Hepatocyte (in vitro differentiated cells): ENCODE results near the gene MED16.

Experiments
- EZH2 ChIP-seq: fragments of 200-600 bp; sonication (generic); IDR thresholded peaks from 2 replicates; pipeline ENCODE4 v1.6.1; 2016; ENCODE audit warnings: antibody characterized with exemption, mild to moderate bottlenecking, borderline replicate concordance
- TF ChIP-seq, protein P1 (sequence below): fragments of 200-600 bp; sonication (generic); IDR thresholded peaks from 2 replicates; pipeline ENCODE4 v1.5.1; 2016; ENCODE audit warnings: antibody characterized with exemption, mild to moderate bottlenecking; ENCODE audit not compliant: poor library complexity

DNA sequence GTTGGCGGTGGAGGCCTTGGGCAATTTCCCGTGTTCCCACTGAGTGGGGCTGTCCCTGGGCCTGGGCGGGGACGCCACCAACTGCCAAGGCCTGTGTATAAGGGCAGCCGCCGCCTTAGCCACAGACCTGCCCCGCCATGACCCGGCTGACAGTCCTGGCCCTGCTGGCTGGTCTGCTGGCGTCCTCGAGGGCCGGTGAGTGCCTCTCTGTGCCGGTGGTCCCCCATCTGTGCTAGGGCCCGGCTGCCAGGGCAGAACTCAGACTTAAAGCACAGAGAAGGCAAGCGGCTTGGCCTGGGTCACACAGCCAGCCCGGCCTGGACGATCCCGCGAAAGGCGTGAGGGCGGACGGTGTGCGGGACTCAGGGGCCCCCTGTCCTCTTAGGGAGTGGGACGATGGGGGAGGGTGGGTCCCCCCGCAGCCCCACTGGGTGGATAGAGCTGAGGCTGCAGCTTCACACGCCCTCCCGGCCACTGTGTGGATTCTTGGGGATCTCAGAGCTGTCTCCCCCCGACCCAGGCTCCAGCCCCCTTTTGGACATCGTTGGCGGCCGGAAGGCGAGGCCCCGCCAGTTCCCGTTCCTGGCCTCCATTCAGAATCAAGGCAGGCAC, 65.2 kb downstream of the MED16 start, which contains the start of gene AZU1:
- TF ChIP-seq, protein P1, sequence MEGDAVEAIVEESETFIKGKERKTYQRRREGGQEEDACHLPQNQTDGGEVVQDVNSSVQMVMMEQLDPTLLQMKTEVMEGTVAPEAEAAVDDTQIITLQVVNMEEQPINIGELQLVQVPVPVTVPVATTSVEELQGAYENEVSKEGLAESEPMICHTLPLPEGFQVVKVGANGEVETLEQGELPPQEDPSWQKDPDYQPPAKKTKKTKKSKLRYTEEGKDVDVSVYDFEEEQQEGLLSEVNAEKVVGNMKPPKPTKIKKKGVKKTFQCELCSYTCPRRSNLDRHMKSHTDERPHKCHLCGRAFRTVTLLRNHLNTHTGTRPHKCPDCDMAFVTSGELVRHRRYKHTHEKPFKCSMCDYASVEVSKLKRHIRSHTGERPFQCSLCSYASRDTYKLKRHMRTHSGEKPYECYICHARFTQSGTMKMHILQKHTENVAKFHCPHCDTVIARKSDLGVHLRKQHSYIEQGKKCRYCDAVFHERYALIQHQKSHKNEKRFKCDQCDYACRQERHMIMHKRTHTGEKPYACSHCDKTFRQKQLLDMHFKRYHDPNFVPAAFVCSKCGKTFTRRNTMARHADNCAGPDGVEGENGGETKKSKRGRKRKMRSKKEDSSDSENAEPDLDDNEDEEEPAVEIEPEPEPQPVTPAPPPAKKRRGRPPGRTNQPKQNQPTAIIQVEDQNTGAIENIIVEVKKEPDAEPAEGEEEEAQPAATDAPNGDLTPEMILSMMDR, result no peak
- no peak for TF ChIP-seq EZH2
